GM12872 (cell line): ENCODE results near the gene AATF.

Experiments
- TF ChIP-seq, protein P1 (sequence below): IDR thresholded peaks from 3 replicates; pipeline ENCODE4 v1.5.1; 2011; ENCODE audit warnings: low read depth, mild to moderate bottlenecking, low read length, moderate library complexity; ENCODE audit not compliant: insufficient read depth

Gene AATF

DNA sequence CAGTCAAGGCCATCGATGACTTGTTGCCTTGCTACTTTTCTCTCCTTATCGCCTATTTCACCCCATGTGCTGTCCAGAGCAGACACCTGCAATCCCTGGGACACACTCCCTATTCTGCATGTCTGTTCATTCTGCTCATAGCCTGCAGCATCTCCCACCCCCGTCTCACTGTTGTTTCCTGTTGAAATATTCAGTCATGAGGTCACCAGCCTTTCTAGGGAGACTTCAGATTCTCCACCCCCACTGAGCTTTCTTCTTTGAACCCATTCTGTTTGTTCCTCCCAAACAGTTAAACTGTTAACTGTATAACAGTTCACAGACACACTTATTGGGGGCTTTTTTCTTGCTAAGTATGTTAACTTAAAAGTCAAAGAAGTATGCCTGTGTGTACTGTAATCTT lies 94.4 kb downstream of the AATF start:
- TF ChIP-seq, protein P1, sequence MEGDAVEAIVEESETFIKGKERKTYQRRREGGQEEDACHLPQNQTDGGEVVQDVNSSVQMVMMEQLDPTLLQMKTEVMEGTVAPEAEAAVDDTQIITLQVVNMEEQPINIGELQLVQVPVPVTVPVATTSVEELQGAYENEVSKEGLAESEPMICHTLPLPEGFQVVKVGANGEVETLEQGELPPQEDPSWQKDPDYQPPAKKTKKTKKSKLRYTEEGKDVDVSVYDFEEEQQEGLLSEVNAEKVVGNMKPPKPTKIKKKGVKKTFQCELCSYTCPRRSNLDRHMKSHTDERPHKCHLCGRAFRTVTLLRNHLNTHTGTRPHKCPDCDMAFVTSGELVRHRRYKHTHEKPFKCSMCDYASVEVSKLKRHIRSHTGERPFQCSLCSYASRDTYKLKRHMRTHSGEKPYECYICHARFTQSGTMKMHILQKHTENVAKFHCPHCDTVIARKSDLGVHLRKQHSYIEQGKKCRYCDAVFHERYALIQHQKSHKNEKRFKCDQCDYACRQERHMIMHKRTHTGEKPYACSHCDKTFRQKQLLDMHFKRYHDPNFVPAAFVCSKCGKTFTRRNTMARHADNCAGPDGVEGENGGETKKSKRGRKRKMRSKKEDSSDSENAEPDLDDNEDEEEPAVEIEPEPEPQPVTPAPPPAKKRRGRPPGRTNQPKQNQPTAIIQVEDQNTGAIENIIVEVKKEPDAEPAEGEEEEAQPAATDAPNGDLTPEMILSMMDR = no peak

DNA sequence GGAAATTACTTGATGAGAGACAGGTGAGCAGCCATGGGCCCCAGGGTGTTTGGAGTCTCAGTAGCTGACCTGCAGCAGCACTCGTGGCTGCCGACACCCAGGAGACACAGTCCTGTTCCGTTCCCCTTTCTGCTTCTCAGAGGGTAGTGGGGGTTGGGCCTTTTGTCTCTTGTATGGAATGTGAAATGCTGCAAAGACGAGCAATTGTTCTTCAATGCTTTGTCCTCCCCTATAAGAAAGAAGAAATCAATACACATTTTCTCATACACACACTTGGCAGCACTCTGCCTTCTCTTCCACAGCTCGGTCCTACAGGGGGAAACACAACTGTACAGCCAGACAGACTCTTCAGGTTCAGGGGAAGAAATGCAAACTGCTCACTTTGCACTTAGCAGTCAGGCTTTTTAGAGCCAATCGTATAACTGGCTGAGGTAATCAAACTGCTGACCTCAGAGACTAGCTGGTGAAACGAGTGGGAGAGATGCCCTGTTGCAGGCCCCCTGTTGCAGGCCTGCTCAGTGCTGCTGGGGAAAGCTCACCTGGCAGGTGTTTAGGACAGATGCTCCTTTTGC lies 96.7 kb downstream of the AATF start:
- TF ChIP-seq, protein P1 = no peak

DNA sequence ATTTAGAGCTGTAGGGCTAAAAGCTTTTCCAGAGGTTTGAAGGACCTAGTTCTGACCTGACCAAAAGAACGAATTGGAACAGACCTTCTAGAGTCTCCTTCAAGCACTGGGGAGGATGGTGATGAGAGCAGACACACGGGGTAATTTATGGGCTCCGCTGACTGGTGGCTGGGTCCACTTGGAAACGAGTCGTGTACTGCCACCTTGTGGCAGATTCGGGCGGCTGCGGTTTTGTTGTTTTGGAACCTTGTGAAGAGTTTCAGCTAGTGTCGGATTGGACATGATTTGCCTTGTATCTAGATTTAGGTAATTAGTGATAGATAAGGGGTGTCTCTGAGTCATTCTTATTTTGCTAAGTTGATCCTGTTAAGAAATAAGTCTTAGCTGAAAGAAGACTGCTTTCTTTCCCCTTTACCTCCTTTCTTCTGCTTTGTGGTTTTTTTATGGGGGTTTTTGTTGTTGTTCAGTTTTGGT lies 98.9 kb downstream of the AATF start:
- TF ChIP-seq, protein P1 = peak; percentile 88

DNA sequence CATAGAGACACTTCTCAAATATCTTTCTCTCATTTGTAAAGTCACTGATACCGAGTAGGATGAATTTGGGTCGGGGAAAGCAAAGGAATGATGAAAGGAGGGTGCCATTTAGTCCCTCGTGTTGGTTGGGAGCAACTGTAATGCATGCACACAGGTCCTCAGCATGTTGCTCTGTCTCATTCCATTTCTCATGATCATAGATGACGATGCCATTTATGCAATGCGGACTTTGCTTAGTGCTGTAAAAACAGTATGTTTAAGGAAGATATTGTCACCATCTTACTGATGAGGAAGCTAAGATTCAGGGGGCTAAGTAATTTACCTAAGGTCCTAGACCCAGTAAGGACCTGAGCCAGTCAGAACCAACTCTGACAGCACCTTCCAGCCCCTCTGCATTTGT lies 100.1 kb downstream of the AATF start:
- TF ChIP-seq, protein P1 = no peak

DNA sequence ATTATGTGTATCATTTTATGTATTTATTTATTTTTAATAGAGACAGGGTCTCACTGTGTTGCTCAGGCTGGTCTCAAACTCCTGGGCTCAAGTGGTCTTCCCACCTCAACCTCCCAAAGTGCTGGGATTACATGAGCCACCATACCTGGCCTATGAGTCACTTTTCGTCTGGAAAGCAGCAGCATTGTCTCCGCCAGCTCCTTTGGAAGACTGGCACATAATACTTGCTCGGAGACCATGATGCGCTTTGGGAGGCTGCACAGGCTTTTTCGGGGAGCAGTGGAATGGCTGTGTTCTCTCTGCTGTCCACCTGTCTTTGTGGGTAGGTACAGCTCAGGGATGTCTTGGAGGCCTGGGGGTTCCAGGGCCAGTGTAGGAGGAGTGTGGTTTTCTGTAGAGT lies 102.2 kb downstream of the AATF start:
- TF ChIP-seq, protein P1 = no peak

DNA sequence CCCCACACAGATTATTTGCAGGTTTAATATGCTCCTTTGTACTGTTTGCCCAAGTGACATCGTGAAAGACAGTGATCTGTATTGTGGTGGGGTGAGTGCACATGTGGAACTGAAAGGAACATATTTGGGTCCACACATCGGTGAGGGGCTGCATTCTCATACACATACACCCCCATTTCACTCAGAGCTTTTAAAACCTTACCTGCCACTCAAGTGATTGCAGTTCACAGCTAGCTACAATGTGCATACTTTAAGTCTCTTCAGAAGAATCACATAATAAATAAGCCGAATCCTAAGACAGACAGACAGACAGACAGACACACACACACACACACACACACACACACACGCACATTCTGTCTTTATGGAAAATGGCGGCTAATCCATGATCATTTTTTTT lies 102.6 kb downstream of the AATF start:
- TF ChIP-seq, protein P1 = no peak

DNA sequence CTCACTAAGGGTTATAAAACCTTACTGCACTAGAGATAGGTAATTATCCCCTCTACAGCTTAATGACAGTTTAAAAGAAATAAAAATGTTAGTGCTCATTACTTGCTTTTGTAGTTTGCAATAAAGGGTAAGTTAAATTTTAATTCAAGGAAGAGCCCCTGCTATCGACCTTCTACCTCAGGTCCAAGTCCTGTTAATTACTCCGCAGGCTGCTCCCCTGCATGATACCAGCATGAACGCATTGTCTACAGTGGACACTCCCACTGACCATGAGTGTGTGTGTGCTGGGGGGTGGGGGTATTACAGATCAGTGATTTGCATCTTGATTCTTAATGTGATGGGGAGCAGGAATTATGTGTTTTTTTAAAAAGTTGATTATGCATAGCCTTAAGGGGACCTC lies 103.1 kb downstream of the AATF start:
- TF ChIP-seq, protein P1 = no peak
